ENCODE data around the gene TAL2. TPM values are rescaled to one million over a fixed set of nuclear protein-coding genes. Genes with fewer than 3 reads are reported as not detected.
"Not testable (repeated sequence)": the region's sequence is repeated elsewhere in the genome, so short reads cannot be mapped to it uniquely, and the experiment has no call there.

The TAL2 gene
- total RNA-seq, 1 donor from 2014 or later, result not detected

GRCh38 chr9:105700668-105701067, 38.4 kb downstream of the TAL2 start:
- no peak overlapping the region for H3K4me3 Mint-ChIP-seq (ENCODE audit: low read depth)
- intact Hi-C loops (cut with micrococcal nuclease), result no loop called here
- H3K27ac Mint-ChIP-seq, result no peak overlapping the region
- no peak for DNase-seq (ENCODE audit: low spot score)
- H3K9me3 Mint-ChIP-seq, result no peaks in the 10 kb centered on the region
- no peaks in the 10 kb centered on the region for H3K36me3 Mint-ChIP-seq (ENCODE audit: low read depth)
- peaks cover 2% of the 10 kb centered on the region for H3K27me3 Mint-ChIP-seq (ENCODE audit: low read depth)
- H3K4me1 Mint-ChIP-seq (ENCODE audit: low read depth), result peaks cover 2% of the 10 kb centered on the region

- Mint-ChIP-seq H3K4me1 (ENCODE audit: low read depth) (peaks cover 2% of the 10 kb centered on the region), H3K27ac (no peak overlapping the region), H3K36me3 (ENCODE audit: low read depth) (no peaks in the 10 kb centered on the region), H3K27me3 (ENCODE audit: low read depth) (peaks cover 2% of the 10 kb centered on the region), H3K4me3 (ENCODE audit: low read depth) (no peak overlapping the region), H3K9me3 (no peaks in the 10 kb centered on the region)
- intact Hi-C loops (cut with micrococcal nuclease), result no loop called here
- no peak for DNase-seq (ENCODE audit: low spot score)
These were observed 38.9 kb downstream of the TAL2 start for GRCh38 chr9:105701145-105701544.

DNA sequence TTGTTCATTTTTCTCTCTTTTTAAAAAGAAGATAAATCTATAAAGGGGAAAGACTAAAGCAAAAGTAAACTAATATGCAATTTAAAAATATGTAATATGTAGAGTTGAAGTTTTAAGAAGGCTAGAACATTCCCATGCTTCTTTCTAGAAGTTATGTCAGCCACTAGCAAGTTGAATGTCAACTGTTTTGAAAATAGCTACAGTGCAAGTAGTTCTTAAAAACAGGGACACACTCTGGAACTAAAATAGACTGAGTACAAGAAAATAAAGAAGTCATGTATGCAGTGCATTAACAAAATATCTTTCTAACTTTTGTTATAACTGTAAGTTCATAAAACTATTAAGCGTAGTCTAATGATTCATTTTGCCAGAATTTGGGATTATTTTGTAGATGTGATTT, 40.0 kb downstream of the TAL2 start:
- H3K27ac Mint-ChIP-seq, result no peak overlapping the region
- H3K36me3 Mint-ChIP-seq (ENCODE audit: low read depth), result no peaks in the 10 kb centered on the region
- intact Hi-C loops (cut with micrococcal nuclease), result no loop called here
- no peaks in the 10 kb centered on the region for H3K9me3 Mint-ChIP-seq
- no peaks in the 10 kb centered on the region for H3K27me3 Mint-ChIP-seq (ENCODE audit: low read depth)
- H3K4me3 Mint-ChIP-seq (ENCODE audit: low read depth), result no peak overlapping the region
- no peak for DNase-seq (ENCODE audit: low spot score)
- H3K4me1 Mint-ChIP-seq (ENCODE audit: low read depth), result peaks cover 2% of the 10 kb centered on the region

DNA sequence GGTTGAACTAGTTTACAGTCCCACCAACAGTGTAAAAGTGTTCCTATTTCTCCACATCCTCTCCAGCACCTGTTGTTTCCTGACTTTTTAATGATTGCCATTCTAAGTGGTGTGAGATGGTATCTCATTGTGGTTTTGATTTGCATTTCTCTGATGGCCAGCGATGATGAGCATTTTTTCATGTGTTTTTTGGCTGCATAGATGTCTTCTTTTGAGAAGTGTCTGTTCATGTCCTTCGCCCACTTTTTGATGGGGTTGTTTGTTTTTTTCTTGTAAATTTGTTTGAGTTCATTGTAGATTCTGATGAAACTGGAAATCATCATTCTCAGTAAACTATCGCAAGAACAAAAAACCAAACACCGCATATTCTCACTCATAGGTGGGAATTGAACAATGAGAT, 41.4 kb downstream of the TAL2 start:
- not testable (repeated sequence) for H3K9me3 Mint-ChIP-seq; H3K27me3 Mint-ChIP-seq (ENCODE audit: low read depth)

GRCh38 chr9:105706156-105706555, 43.9 kb downstream of the TAL2 start:
- Mint-ChIP-seq H3K27me3 (ENCODE audit: low read depth) (no peaks in the 10 kb centered on the region), H3K9me3 (no peaks in the 10 kb centered on the region), H3K36me3 (ENCODE audit: low read depth) (no peaks in the 10 kb centered on the region), H3K4me1 (ENCODE audit: low read depth) (peaks cover 8% of the 10 kb centered on the region), H3K4me3 (ENCODE audit: low read depth) (no peak overlapping the region), H3K27ac (no peak overlapping the region)
- intact Hi-C loops (cut with micrococcal nuclease), result no loop called here
- no peak for DNase-seq (ENCODE audit: low spot score)

More for the DNA sequence above, 41.4 kb downstream of the TAL2 start:
- H3K27ac Mint-ChIP-seq; H3K4me3 Mint-ChIP-seq (ENCODE audit: low read depth); H3K36me3 Mint-ChIP-seq (ENCODE audit: low read depth); intact Hi-C loops (cut with micrococcal nuclease); DNase-seq (ENCODE audit: low spot score); H3K4me1 Mint-ChIP-seq (ENCODE audit: low read depth): not testable (repeated sequence)

DNA sequence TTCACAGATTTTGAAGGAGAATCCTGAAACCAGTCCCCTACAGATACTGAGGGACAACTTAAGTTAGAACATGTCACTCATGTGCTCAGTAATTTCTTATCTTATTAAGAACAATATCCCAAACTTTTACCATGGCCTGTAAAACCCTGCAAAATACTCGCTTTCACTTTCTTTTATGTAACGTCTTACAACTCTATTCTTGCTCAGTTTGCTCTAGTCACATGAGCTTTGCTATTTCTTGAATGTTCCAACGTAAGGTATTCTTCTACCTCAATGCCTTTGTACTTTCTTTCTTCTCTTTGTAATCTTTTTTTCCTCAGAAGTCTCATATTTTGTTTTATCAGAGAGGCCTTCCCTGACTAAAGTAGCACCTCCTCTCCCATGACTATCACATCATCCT, 46.1 kb downstream of the TAL2 start:
- DNase-seq (ENCODE audit: low spot score), result no peak
- Mint-ChIP-seq H3K36me3 (ENCODE audit: low read depth) (no peaks in the 10 kb centered on the region), H3K9me3 (no peaks in the 10 kb centered on the region), H3K27me3 (ENCODE audit: low read depth) (no peaks in the 10 kb centered on the region), H3K4me3 (ENCODE audit: low read depth) (peak overlapping the region; percentile 0), H3K27ac (no peak overlapping the region), H3K4me1 (ENCODE audit: low read depth) (peaks cover 8% of the 10 kb centered on the region)
- intact Hi-C loops (cut with micrococcal nuclease), result no loop called here

GRCh38 chr9:105710638-105711037, 48.4 kb downstream of the TAL2 start:
- no peaks in the 10 kb centered on the region for H3K9me3 Mint-ChIP-seq
- intact Hi-C loops (cut with micrococcal nuclease), result no loop called here
- no peak overlapping the region for H3K27ac Mint-ChIP-seq
- H3K36me3 Mint-ChIP-seq (ENCODE audit: low read depth), result no peaks in the 10 kb centered on the region
- peaks cover 8% of the 10 kb centered on the region for H3K4me1 Mint-ChIP-seq (ENCODE audit: low read depth)
- no peaks in the 10 kb centered on the region for H3K27me3 Mint-ChIP-seq (ENCODE audit: low read depth)
- no peak for DNase-seq (ENCODE audit: low spot score)
- no peak overlapping the region for H3K4me3 Mint-ChIP-seq (ENCODE audit: low read depth)

GRCh38 chr9:105711867-105712266, 49.6 kb downstream of the TAL2 start:
- Mint-ChIP-seq H3K36me3 (ENCODE audit: low read depth) (no peaks in the 10 kb centered on the region), H3K27me3 (ENCODE audit: low read depth) (no peaks in the 10 kb centered on the region), H3K27ac (no peak overlapping the region), H3K4me3 (ENCODE audit: low read depth) (no peak overlapping the region), H3K4me1 (ENCODE audit: low read depth) (peaks cover 8% of the 10 kb centered on the region), H3K9me3 (no peaks in the 10 kb centered on the region)
- intact Hi-C loops (cut with micrococcal nuclease), result no loop called here
- no peak for DNase-seq (ENCODE audit: low spot score)

GRCh38 chr9:105712297-105712696, 50.0 kb downstream of the TAL2 start:
- intact Hi-C loops (cut with micrococcal nuclease), result no loop called here

More at GRCh38 chr9:105712297-105712696, 50.0 kb downstream of the TAL2 start:
- H3K27ac Mint-ChIP-seq, result no peak overlapping the region
- no peaks in the 10 kb centered on the region for H3K27me3 Mint-ChIP-seq (ENCODE audit: low read depth)
- no peak overlapping the region for H3K4me3 Mint-ChIP-seq (ENCODE audit: low read depth)
- no peaks in the 10 kb centered on the region for H3K9me3 Mint-ChIP-seq
- peaks cover 8% of the 10 kb centered on the region for H3K4me1 Mint-ChIP-seq (ENCODE audit: low read depth)
- no peak for DNase-seq (ENCODE audit: low spot score)
- H3K36me3 Mint-ChIP-seq (ENCODE audit: low read depth), result no peaks in the 10 kb centered on the region

Other genes with a start within 250 kb of the TAL2 start
- gene FSD1L, start 214.4 kb upstream of the TAL2 start, total RNA-seq, result 3.2 and 3.7 TPM in 2 replicates
- gene FKTN, start 104.3 kb upstream of the TAL2 start, total RNA-seq, result 10.3 and 11.3 TPM in 2 replicates
- 11.3 and 13.1 TPM in 2 replicates for gene TMEM38B, start 32.1 kb downstream of the TAL2 start, total RNA-seq